HepG2 (cell line): Measurements from ENCODE around the gene SMAD7. TPM values are rescaled to one million over a fixed set of nuclear protein-coding genes. Genes with fewer than 3 reads are reported as not detected.

Source experiments
- BORCS8-MEF2B ChIP-seq: sonication (generic); formaldehyde crosslinking; IDR thresholded peaks from 2 replicates; pipeline ENCODE4 v1.8.0; 2022; ENCODE audit warnings: mild to moderate bottlenecking, missing genetic modification reagents
- CEBPG ChIP-seq: IDR thresholded peaks from 2 replicates; pipeline ENCODE4 v1.6.1; 2016
- CREM ChIP-seq, 2 experiments: sonication (generic) in 1 of 2; formaldehyde crosslinking in 1 of 2; IDR thresholded peaks; 2 replicates each; pipeline versions ENCODE4 v1.4.0 to v1.6.1; 2016 to 2020; ENCODE audit warnings: antibody characterized with exemption in 1 of 2, mild to moderate bottlenecking in 1 of 2, missing genetic modification reagents in 1 of 2
- DNMT1 ChIP-seq: sonication (generic); formaldehyde crosslinking; IDR thresholded peaks from 2 replicates; pipeline ENCODE4 v1.5.1; 2020; ENCODE audit warnings: mild to moderate bottlenecking, missing genetic modification reagents
- ETV5 ChIP-seq: IDR thresholded peaks from 2 replicates; pipeline ENCODE4 v1.6.1; 2018; ENCODE audit warnings: missing biosample characterization, missing genetic modification reagents, inconsistent platforms, borderline replicate concordance
- FOSL2 ChIP-seq: sonication (generic); formaldehyde crosslinking; IDR thresholded peaks from 2 replicates; pipeline ENCODE4 v1.4.0; 2020; ENCODE audit warnings: missing genetic modification reagents
- HNRNPK ChIP-seq: fragments of 200-400 bp; formaldehyde crosslinking; IDR thresholded peaks from 2 replicates; pipeline ENCODE4 v1.6.1; 2018; ENCODE audit warnings: low read length, low read depth, moderate library complexity, mild to moderate bottlenecking; ENCODE audit not compliant: poor library complexity, severe bottlenecking
- IRF2 ChIP-seq: IDR thresholded peaks from 2 replicates; pipeline ENCODE4 v1.6.1; 2018; ENCODE audit warnings: missing genetic modification reagents, missing compliant biosample characterization
- KLF6 ChIP-seq: IDR thresholded peaks from 2 replicates; pipeline ENCODE4 v1.8.0; 2016; ENCODE audit warnings: missing biosample characterization, missing genetic modification reagents
- MTA1 ChIP-seq: sonication (generic); formaldehyde crosslinking; IDR thresholded peaks from 2 replicates; pipeline ENCODE4 v1.4.0; 2020; ENCODE audit warnings: missing genetic modification reagents, mild to moderate bottlenecking, borderline replicate concordance
- SOX13 ChIP-seq, 3 experiments: fragments of 450-650 bp in 1 of 3; sonication (generic) in 1 of 3; formaldehyde crosslinking in 1 of 3; IDR thresholded peaks in 2 of 3; conservative IDR thresholded peaks in 1 of 3; 2 replicates each; pipeline versions ENCODE4 v1.5.0 to v1.6.1; 2016 to 2020; ENCODE audit warnings: antibody characterized with exemption in 1 of 3, mild to moderate bottlenecking in 1 of 3, missing compliant biosample characterization in 1 of 3, missing genetic modification reagents in 1 of 3, moderate library complexity in 1 of 3
- THAP11 ChIP-seq: IDR thresholded peaks from 2 replicates; pipeline ENCODE4 v1.6.1; 2016; ENCODE audit warnings: missing biosample characterization, missing genetic modification reagents
- ZNF138 ChIP-seq: sonication (generic); formaldehyde crosslinking; IDR thresholded peaks from 2 replicates; pipeline ENCODE4 v1.5.0; 2020; ENCODE audit warnings: mild to moderate bottlenecking, low read depth, missing genetic modification reagents
- ZNF180 ChIP-seq: sonication (generic); formaldehyde crosslinking; IDR thresholded peaks from 2 replicates; pipeline ENCODE4 v1.4.0; 2020; ENCODE audit warnings: low read depth, missing genetic modification reagents, borderline replicate concordance
- ZNF234 ChIP-seq: sonication (generic); formaldehyde crosslinking; conservative IDR thresholded peaks from 2 replicates; pipeline ENCODE4 v1.5.1; 2020; ENCODE audit warnings: mild to moderate bottlenecking, missing genetic modification reagents
- ZNF280D ChIP-seq: sonication (generic); formaldehyde crosslinking; IDR thresholded peaks from 2 replicates; pipeline ENCODE4 v1.5.1; 2020; ENCODE audit warnings: mild to moderate bottlenecking, missing genetic modification reagents
- ZNF556 ChIP-seq: sonication (generic); formaldehyde crosslinking; IDR thresholded peaks from 2 replicates; pipeline ENCODE4 v1.4.0; 2020; ENCODE audit warnings: mild to moderate bottlenecking, missing genetic modification reagents, borderline replicate concordance
- ZSCAN22 ChIP-seq: sonication (generic); formaldehyde crosslinking; IDR thresholded peaks from 2 replicates; pipeline ENCODE4 v1.4.0; 2020; ENCODE audit warnings: mild to moderate bottlenecking, missing genetic modification reagents
- ZXDC ChIP-seq: sonication (generic); formaldehyde crosslinking; IDR thresholded peaks from 2 replicates; pipeline ENCODE4 v1.5.0; 2020; ENCODE audit warnings: mild to moderate bottlenecking, missing genetic modification reagents
- polyA plus RNA-seq, 8 experiments: library from polyadenylated mRNA; depleted of rRNA in 3 of 8; stranded (reverse) in 7 of 8; unstranded in 1 of 8; fragments of >200 nt; fragmentation: Illumina TruSeq in 4 of 8; extraction: Trizol in 4 of 8; gene quantifications; 2 replicates each; pipeline versions ENCODE4 v1.2.1 to v1.2.3, GENCODE V29; 2011 to 2016; ENCODE audit warnings: low read depth in 4 of 8, missing spikeins in 1 of 8, mixed read lengths in 1 of 8; ENCODE audit not compliant: insufficient read depth in 1 of 8
- total RNA-seq, 5 experiments: library from RNA; depleted of rRNA; stranded (reverse); fragments of >200 nt; fragmentation: Illumina TruSeq; extraction: Trizol; gene quantifications; 2 replicates each; pipeline ENCODE4 v1.2.3, GENCODE V29; 2016; ENCODE audit warnings: low read depth in 1 of 5
- TF ChIP-seq, protein P1 (sequence below): IDR thresholded peaks from 2 replicates; pipeline ENCODE4 v1.6.1; 2016; ENCODE audit warnings: missing compliant biosample characterization, missing genetic modification reagents, borderline replicate concordance
- TF ChIP-seq, protein P2 (sequence below): sonication (generic); formaldehyde crosslinking; IDR thresholded peaks from 2 replicates; pipeline ENCODE4 v1.8.0; 2022; ENCODE audit warnings: mild to moderate bottlenecking, missing genetic modification reagents, borderline replicate concordance

SMAD7 gene
- total and polyA plus RNA-seq, 2 of the 13 experiments (the other 11 are each of a cell fraction or from before 2014, with no cell fraction given): 17.4 to 24.7 TPM

DNA sequence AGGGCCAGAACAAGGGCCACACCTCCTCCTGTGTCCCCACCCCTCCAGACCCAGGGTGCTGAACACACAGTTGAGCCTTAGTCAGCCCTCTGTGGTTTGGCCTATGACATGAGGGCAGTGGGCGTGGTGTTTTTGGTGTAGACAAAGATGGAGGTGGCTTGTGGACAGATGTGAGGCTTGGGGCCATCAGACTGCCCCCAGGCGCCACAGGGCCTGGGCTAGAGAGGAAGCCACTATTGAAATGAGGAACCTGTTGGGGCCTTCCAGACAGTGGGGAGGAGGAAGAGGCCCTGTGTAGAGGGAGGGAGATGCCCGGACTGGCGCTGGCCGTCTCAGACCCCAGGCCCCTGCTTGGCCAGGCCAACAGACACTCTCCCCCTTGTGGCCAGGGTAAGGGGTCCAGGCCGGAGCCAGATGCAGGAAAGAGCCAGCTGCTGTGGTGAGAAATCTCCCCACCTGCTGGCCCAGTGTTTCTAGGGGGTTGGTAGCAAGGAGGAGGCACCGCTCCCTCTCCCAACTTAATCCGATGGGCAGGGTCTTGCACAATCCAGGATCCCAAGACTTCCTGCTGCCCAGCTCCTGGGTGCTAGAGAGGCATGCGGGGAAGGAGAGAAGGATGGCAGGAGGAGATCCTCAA lies 53.8 kb downstream of the SMAD7 start (continued):
- TF ChIP-seq ZXDC (no peak), HNRNPK (no peak), CEBPG (CRISPR knock-in tag) (peak; percentile 56), ZSCAN22 (CRISPR knock-in tag) (peak; percentile 92), KLF6 (CRISPR knock-in tag) (no peak), ZNF280D (CRISPR knock-in tag) (0 out of 2 replicates have a peak, but pooled peaks have one; percentile 20), ZNF180 (no peak), DNMT1 (no peak), THAP11 (CRISPR knock-in tag) (peak; percentile 60), ZNF234 (CRISPR knock-in tag) (no peak), BORCS8-MEF2B (CRISPR knock-in tag) (peak; percentile 67; the same call in 1 of the 2 replicates), MTA1 (CRISPR knock-in tag) (0 out of 2 replicates have a peak, but pooled peaks have one; percentile 54), SOX13 (IDR thresholded peaks at IDR 0.05) (no peak), SOX13 (CRISPR knock-in tag; conservative IDR thresholded peaks at IDR 0.05 in 1 of 2, IDR thresholded peaks at IDR 0.05 in 1 of 2) (peak in 1 of 2 experiments; percentile 42; a peak in 2 of 4 replicates), FOSL2 (CRISPR knock-in tag) (peak; percentile 79), ZNF556 (CRISPR knock-in tag) (peak; percentile 54; the same call in 1 of the 2 replicates), ETV5 (CRISPR knock-in tag) (no peak; the same call in 1 of the 2 replicates), IRF2 (CRISPR knock-in tag) (no peak), CREM (IDR thresholded peaks at IDR 0.05) (no peak), CREM (CRISPR knock-in tag; IDR thresholded peaks at IDR 0.05) (no peak), ZNF138 (CRISPR knock-in tag) (no peak)
- TF ChIP-seq, protein P1, sequence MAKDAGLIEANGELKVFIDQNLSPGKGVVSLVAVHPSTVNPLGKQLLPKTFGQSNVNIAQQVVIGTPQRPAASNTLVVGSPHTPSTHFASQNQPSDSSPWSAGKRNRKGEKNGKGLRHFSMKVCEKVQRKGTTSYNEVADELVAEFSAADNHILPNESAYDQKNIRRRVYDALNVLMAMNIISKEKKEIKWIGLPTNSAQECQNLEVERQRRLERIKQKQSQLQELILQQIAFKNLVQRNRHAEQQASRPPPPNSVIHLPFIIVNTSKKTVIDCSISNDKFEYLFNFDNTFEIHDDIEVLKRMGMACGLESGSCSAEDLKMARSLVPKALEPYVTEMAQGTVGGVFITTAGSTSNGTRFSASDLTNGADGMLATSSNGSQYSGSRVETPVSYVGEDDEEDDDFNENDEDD: no peak
- TF ChIP-seq, protein P2, sequence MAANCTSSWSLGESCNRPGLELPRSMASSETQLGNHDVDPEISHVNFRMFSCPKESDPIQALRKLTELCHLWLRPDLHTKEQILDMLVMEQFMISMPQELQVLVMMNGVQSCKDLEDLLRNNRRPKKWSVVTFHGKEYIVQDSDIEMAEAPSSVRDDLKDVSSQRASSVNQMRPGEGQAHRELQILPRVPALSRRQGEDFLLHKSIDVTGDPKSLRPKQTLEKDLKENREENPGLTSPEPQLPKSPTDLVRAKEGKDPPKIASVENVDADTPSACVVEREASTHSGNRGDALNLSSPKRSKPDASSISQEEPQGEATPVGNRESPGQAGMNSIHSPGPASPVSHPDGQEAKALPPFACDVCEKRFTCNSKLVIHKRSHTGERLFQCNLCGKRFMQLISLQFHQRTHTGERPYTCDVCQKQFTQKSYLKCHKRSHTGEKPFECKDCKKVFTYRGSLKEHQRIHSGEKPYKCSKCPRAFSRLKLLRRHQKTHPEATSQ (CRISPR knock-in tag): peak; percentile 59; the same call in 1 of the 2 replicates
